NT2/D1 (cell line): ENCODE results near the gene KIF20B.

Source experiments
- DNase-seq: peaks from one replicate; pipeline ENCODE4 v3.0.0-alpha.2; 2011; ENCODE audit warnings: low read depth, low spot score
- H3K27me3 ChIP-seq: 2 replicates; pipeline ENCODE4 v1.6.0; 2011; ENCODE audit warnings: mild to moderate bottlenecking; ENCODE audit not compliant: insufficient read length, insufficient read depth
- H3K36me3 ChIP-seq: 2 replicates; pipeline ENCODE4 v1.6.1; 2011; ENCODE audit warnings: mild to moderate bottlenecking, low read length, mixed read lengths; ENCODE audit not compliant: insufficient read depth, insufficient read length
- H3K4me1 ChIP-seq: 2 replicates; pipeline ENCODE4 v1.5.1; 2011; ENCODE audit not compliant: insufficient read depth, insufficient read length
- H3K4me3 ChIP-seq: 2 replicates; pipeline ENCODE4 v1.5.1; 2011; ENCODE audit warnings: low read depth; ENCODE audit not compliant: insufficient read length
- H3K9ac ChIP-seq: 2 replicates; pipeline ENCODE4 v1.6.0; 2011; ENCODE audit warnings: low read depth; ENCODE audit not compliant: insufficient read length
- H3K9me3 ChIP-seq: 2 replicates; pipeline ENCODE4 v1.5.1; 2011; ENCODE audit warnings: mild to moderate bottlenecking, low read length; ENCODE audit not compliant: insufficient read depth
- SUZ12 ChIP-seq: IDR thresholded peaks from 2 replicates; pipeline ENCODE4 v1.6.1; 2011; ENCODE audit not compliant: insufficient read length, insufficient read depth; ENCODE audit errors: extremely low read depth
- YY1 ChIP-seq: IDR thresholded peaks from 2 replicates; pipeline ENCODE4 v1.6.1; 2011; ENCODE audit not compliant: insufficient read length, insufficient read depth
- ZNF274 ChIP-seq: IDR thresholded peaks from 2 replicates; pipeline ENCODE4 v1.6.1; 2011; ENCODE audit warnings: mild to moderate bottlenecking, low read depth, low read length

The KIF20B gene

GRCh38 chr10:89659143-89660131, 42.0 kb upstream of the KIF20B start:
- Histone ChIP-seq H3K4me3 (no peak overlapping the region), H3K9me3 (peaks cover 19% of the 10 kb centered on the region; the same call in 1 of the 2 replicates), H3K4me1 (no peaks in the 10 kb centered on the region), H3K9ac (no peak overlapping the region), H3K36me3 (no peaks in the 10 kb centered on the region), H3K27me3 (no peaks in the 10 kb centered on the region)
- no peak for DNase-seq
- no peak for TF ChIP-seq ZNF274
- TF ChIP-seq YY1: no peak
- no peak for TF ChIP-seq SUZ12

GRCh38 chr10:89662596-89662995, 38.8 kb upstream of the KIF20B start:
- no peaks in the 10 kb centered on the region for H3K4me1 ChIP-seq
- no peak overlapping the region for H3K9ac ChIP-seq
- no peaks in the 10 kb centered on the region for H3K9me3 ChIP-seq
- no peaks in the 10 kb centered on the region for H3K27me3 ChIP-seq
- TF ChIP-seq ZNF274: no peak
- TF ChIP-seq YY1: no peak
- TF ChIP-seq SUZ12: no peak
- DNase-seq: no peak
- H3K36me3 ChIP-seq: no peaks in the 10 kb centered on the region
- no peak overlapping the region for H3K4me3 ChIP-seq

GRCh38 chr10:89663144-89663543, 38.2 kb upstream of the KIF20B start:
- no peak for DNase-seq
- H3K4me3 ChIP-seq: no peak overlapping the region
- no peaks in the 10 kb centered on the region for H3K4me1 ChIP-seq
- H3K36me3 ChIP-seq: no peaks in the 10 kb centered on the region
- no peak overlapping the region for H3K9ac ChIP-seq
- no peaks in the 10 kb centered on the region for H3K27me3 ChIP-seq
- no peak for TF ChIP-seq ZNF274
- TF ChIP-seq SUZ12: no peak
- no peak for TF ChIP-seq YY1
- H3K9me3 ChIP-seq: no peaks in the 10 kb centered on the region

- Histone ChIP-seq H3K9me3 (no peaks in the 10 kb centered on the region), H3K36me3 (no peaks in the 10 kb centered on the region), H3K27me3 (no peaks in the 10 kb centered on the region), H3K4me3 (no peak overlapping the region), H3K9ac (no peak overlapping the region), H3K4me1 (no peaks in the 10 kb centered on the region)
- no peak for TF ChIP-seq SUZ12
- no peak for TF ChIP-seq ZNF274
- no peak for TF ChIP-seq YY1
- DNase-seq: no peak
Measured at GRCh38 chr10:89664203-89664602, 37.2 kb upstream of the KIF20B start.

- TF ChIP-seq ZNF274 (no peak), YY1 (no peak), SUZ12 (no peak)
- H3K9ac ChIP-seq: no peak overlapping the region
- H3K4me3 ChIP-seq: no peak overlapping the region
- DNase-seq: no peak
- H3K4me1 ChIP-seq: no peaks in the 10 kb centered on the region
- H3K36me3 ChIP-seq: no peaks in the 10 kb centered on the region
- H3K9me3 ChIP-seq: no peaks in the 10 kb centered on the region
- no peaks in the 10 kb centered on the region for H3K27me3 ChIP-seq
Measured at GRCh38 chr10:89665302-89665701, 36.1 kb upstream of the KIF20B start.

GRCh38 chr10:89666138-89666537, 35.3 kb upstream of the KIF20B start:
- Histone ChIP-seq H3K4me1 (no peaks in the 10 kb centered on the region), H3K36me3 (no peaks in the 10 kb centered on the region), H3K4me3 (no peak overlapping the region), H3K27me3 (no peaks in the 10 kb centered on the region), H3K9ac (no peak overlapping the region), H3K9me3 (no peaks in the 10 kb centered on the region)
- DNase-seq: no peak
- TF ChIP-seq ZNF274: no peak
- no peak for TF ChIP-seq YY1
- no peak for TF ChIP-seq SUZ12

GRCh38 chr10:89668386-89669071, 32.9 kb upstream of the KIF20B start:
- H3K4me3 ChIP-seq: no peak overlapping the region
- H3K9ac ChIP-seq: no peak overlapping the region
- no peaks in the 10 kb centered on the region for H3K4me1 ChIP-seq
- TF ChIP-seq SUZ12: no peak
- TF ChIP-seq YY1: no peak
- no peak for TF ChIP-seq ZNF274
- no peak for DNase-seq
- no peaks in the 10 kb centered on the region for H3K36me3 ChIP-seq
- no peaks in the 10 kb centered on the region for H3K9me3 ChIP-seq
- no peaks in the 10 kb centered on the region for H3K27me3 ChIP-seq
